H1 (cell line): ENCODE data around the gene INPP5K. TPM values are rescaled to one million over a fixed set of nuclear protein-coding genes. Genes with fewer than 3 reads are reported as not detected.

Source experiments
- CHD7 ChIP-seq: fragments of 300-600 bp; sonication (generic); IDR thresholded peaks from 2 replicates; pipeline ENCODE4 v1.7.1; 2012; ENCODE audit warnings: low read length, moderate library complexity, mild to moderate bottlenecking, inconsistent platforms; ENCODE audit not compliant: insufficient replicate concordance
- SP4 ChIP-seq: IDR thresholded peaks from 2 replicates; pipeline ENCODE4 v1.6.1; 2012; ENCODE audit warnings: low read length, inconsistent platforms
- polyA plus RNA-seq, 7 experiments: library from polyadenylated mRNA; depleted of rRNA in 3 of 7; stranded (reverse) in 5 of 7; unstranded in 2 of 7; fragments of >200 nt in 5 of 7; fragments of 200-250 nt in 2 of 7; gene quantifications; 1 replicate in 5 of 7; 2 replicates in 1 of 7; 4 replicates in 1 of 7; pipeline versions ENCODE4 v1.2.1 to v1.2.3, GENCODE V29; 2011 to 2013; ENCODE audit warnings: missing spikeins in 2 of 7, mixed read lengths in 2 of 7
- total RNA-seq: library from RNA; stranded (reverse); fragmentation: NEBNext Ultra II Directional; extraction: Animal tissue kit (Norgen Biotek cat#: 25700); gene quantifications from 2 replicates; pipeline ENCODE4 v1.2.1, GENCODE V29; 2021

INPP5K gene
- total and polyA plus RNA-seq, 2 of the 8 experiments (the other 6 are each of a cell fraction or from before 2014, with no cell fraction given): 21.0 to 24.1 TPM

- TF ChIP-seq CHD7: no peak
- TF ChIP-seq SP4: no peak
These were observed 3.3 kb upstream of the INPP5K start (continued) for GRCh38 chr17:1519678-1520077.
